Measurements from ENCODE around the gene ADGRB3. TPM values are rescaled to one million over a fixed set of nuclear protein-coding genes. Genes with fewer than 3 reads are reported as not detected.

The ADGRB3 gene
- polyA plus RNA-seq, 1 of the 3 experiments (the other 2 are of a cell fraction) = 0.12 TPM

DNA sequence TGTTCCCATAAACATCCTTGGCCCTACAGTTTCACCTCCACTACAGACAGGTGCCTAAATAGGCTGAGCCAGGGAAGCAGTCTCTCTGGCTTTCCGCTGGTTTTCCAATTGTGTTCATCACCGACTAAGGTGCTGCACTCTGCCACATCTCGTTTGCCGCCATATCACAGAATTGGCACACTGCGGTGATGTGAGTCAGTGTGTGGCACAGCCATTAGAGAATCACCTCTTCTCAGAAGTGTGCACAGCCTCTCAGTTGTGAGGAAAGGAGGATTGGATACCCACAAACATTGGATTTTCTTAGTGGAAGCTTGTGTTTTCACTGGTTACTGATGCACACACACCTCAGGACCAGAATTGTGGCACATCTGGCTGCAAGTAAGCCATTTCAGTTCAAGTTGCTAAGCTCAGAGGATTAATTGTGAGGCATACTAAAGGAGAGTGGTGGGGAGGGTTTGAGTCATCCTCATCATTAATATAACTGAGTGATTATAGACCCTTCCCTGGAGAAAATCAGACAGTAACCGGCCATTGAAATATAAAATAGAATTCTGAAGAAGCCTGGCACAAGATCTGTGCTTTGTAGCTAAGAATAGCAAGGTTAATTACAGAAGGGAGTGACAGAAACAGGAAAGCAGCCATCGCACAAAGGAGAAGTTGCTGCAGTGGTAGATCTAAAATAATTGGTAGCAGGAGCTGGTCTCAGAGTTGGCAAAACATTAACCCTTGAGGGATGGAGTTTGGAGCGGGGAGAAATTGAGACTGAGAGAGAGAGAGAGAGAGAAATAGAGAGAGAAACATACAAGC lies 654.8 kb downstream of the ADGRB3 start:
- H3K4me1 ChIP-seq (ENCODE audit: control insufficient read depth in 1 of 2, insufficient read depth in 2 of 2, low read depth in 1 of 2, low read length in 1 of 2) = peaks cover 0 to 9% of the 10 kb centered on the region in 2 experiments; a peak in 2 of 4 replicates
- CTCF ChIA-PET = interaction anchor here (1.4 kb wide), 2 partner anchors 8 to 12 kb away, joined by 4 to 5 read pairs; no protein-coding TSS in a partner anchor
- no peak overlapping the region for H3K4me2 ChIP-seq
- H3K36me3 ChIP-seq (replicated peaks in 1 of 2; ENCODE audit: control insufficient read depth in 1 of 2, insufficient read depth in 2 of 2, low read length in 1 of 2) = no peaks in the 10 kb centered on the region
- WGBS (ENCODE audit: low lambda C conversion rate) = 63% methylated on average over 8 of the region's 8 CpGs
- no peak overlapping the region for H3K9ac ChIP-seq
- no peak for DNase-seq
- no peak overlapping the region for H3K27ac ChIP-seq (ENCODE audit: low read depth in 2 of 2, low read length in 1 of 2)
- no peak for TF ChIP-seq EZH2phosphoT487 (IDR thresholded peaks at IDR 0.05; ENCODE audit: borderline replicate concordance, low read depth)
- TF ChIP-seq SIN3A (IDR thresholded peaks at IDR 0.05; ENCODE audit: borderline replicate concordance, low read depth, low read length) = no peak
- TF ChIP-seq RXRA (IDR thresholded peaks at IDR 0.05; ENCODE audit: borderline replicate concordance, low read depth) = no peak
- no peak for TF ChIP-seq PBX3 (IDR thresholded peaks at IDR 0.05)
- TF ChIP-seq, protein P1, sequence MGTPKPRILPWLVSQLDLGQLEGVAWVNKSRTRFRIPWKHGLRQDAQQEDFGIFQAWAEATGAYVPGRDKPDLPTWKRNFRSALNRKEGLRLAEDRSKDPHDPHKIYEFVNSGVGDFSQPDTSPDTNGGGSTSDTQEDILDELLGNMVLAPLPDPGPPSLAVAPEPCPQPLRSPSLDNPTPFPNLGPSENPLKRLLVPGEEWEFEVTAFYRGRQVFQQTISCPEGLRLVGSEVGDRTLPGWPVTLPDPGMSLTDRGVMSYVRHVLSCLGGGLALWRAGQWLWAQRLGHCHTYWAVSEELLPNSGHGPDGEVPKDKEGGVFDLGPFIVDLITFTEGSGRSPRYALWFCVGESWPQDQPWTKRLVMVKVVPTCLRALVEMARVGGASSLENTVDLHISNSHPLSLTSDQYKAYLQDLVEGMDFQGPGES (IDR thresholded peaks at IDR 0.05; ENCODE audit: low read depth, low read length) = no peak
- no peak for TF ChIP-seq TEAD4 (IDR thresholded peaks at IDR 0.05; ENCODE audit: borderline replicate concordance, insufficient read depth)
- TF ChIP-seq, protein P2, sequence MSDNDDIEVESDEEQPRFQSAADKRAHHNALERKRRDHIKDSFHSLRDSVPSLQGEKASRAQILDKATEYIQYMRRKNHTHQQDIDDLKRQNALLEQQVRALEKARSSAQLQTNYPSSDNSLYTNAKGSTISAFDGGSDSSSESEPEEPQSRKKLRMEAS (IDR thresholded peaks at IDR 0.05; ENCODE audit: low read depth) = no peak
- no peak for TF ChIP-seq RFX5 (IDR thresholded peaks at IDR 0.05; ENCODE audit: low read length)
- no peak for TF ChIP-seq FOXJ3 (CRISPR knock-in tag; IDR thresholded peaks at IDR 0.05)
- no peak for TF ChIP-seq USF1 (IDR thresholded peaks at IDR 0.05; ENCODE audit: borderline replicate concordance, low read depth)
- TF ChIP-seq ELF1 (IDR thresholded peaks at IDR 0.05) = no peak
- no peak for TF ChIP-seq JUND (IDR thresholded peaks at IDR 0.05)
- TF ChIP-seq SMC3 (IDR thresholded peaks at IDR 0.05; ENCODE audit: low read depth, low read length) = no peak
- no peak for TF ChIP-seq FOXM1 (IDR thresholded peaks at IDR 0.05; ENCODE audit: low read depth)
- no peak for TF ChIP-seq YY1 (IDR thresholded peaks at IDR 0.05; ENCODE audit: low read depth)
- no peaks in the 10 kb centered on the region for H3K9me3 ChIP-seq
- H3K9me2 ChIP-seq = no peaks in the 10 kb centered on the region
- H2AFZ ChIP-seq (ENCODE audit: low read depth) = no peak overlapping the region
- no peak overlapping the region for H3K4me3 ChIP-seq (ENCODE audit: low read depth in 2 of 2, low read length in 1 of 2)
- POLR2A ChIA-PET = no interaction called here
- no peaks in the 10 kb centered on the region for H4K20me1 ChIP-seq (ENCODE audit: insufficient read depth)
- H3F3A ChIP-seq (replicated peaks; ENCODE audit: insufficient read depth) = no peaks in the 10 kb centered on the region
- no peaks in the 10 kb centered on the region for H3K79me2 ChIP-seq (ENCODE audit: insufficient read depth)
- no peaks in the 10 kb centered on the region for H3K27me3 ChIP-seq (ENCODE audit: insufficient read depth)
